Measurements from ENCODE around the gene TP53BP2.
"Not testable (repeated sequence)": the region's sequence is repeated elsewhere in the genome, so short reads cannot be mapped to it uniquely, and the experiment has no call there.

The TP53BP2 gene

DNA sequence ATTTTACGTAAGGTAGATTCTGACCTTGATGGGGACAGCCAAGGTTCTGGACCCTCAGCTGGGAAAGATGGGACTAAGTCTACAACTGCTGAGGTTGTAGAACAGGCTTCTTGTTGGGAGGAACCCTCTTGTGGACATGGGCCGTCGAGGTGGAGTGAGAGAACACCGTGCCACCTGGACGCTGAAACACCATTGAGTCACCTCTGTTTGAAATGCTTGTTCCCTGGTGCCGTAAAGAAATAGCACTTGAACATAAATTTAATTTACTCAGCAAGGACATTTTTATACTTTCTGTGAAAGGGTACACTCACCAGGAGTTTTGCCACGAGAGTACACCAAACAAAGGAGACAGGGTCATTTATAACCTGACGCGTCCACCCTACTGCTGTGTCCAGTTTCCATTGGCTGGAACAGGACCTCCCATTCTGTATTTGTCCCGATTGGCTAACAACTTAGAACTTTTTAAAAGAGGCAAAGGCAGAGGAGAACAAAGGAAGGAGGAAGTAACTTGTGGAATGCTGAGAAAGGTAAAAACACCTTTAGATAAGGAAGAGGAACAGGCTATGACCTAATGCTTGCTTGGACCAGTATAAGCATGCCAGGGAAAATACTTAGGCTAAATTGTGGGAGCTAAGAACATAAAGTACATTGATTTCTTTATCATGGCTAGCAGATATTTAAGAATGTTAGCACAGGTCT lies 105.6 kb downstream of the TP53BP2 start:
- not testable (repeated sequence) for DNase-seq (ENCODE audit: low spot score)

DNA sequence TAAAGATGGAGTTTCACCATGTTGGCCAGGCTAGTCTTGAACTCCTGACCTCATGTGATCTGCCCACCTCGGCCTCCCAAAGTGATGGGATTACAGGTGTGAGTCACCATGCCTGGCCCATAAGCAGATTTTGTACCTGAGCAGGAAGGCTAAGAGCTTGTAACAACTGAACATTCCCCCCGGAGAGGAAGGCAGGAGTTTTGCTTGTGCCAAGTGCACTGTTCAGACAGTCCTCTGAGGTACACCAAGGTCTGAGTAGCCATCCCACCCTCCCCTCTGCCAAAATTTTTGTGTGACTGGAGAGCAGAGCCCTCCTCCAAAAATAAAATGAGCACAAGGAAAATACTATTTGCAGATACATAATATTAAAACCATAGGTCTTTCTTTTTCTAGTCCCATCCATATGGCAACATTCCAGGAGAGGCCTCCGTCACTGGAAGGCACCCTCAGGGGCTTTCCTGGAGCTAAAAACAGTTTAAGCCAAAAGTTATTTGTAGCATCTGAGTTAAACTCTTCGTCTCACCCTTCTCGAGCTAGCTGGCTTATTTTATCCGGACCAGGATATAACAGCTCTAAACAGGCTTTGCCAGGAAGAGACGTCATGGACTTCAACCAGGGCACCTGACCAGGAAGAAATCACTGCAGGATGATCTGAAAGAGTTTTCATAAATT lies 106.2 kb downstream of the TP53BP2 start:
- no peak for DNase-seq (ENCODE audit: low spot score)

DNA sequence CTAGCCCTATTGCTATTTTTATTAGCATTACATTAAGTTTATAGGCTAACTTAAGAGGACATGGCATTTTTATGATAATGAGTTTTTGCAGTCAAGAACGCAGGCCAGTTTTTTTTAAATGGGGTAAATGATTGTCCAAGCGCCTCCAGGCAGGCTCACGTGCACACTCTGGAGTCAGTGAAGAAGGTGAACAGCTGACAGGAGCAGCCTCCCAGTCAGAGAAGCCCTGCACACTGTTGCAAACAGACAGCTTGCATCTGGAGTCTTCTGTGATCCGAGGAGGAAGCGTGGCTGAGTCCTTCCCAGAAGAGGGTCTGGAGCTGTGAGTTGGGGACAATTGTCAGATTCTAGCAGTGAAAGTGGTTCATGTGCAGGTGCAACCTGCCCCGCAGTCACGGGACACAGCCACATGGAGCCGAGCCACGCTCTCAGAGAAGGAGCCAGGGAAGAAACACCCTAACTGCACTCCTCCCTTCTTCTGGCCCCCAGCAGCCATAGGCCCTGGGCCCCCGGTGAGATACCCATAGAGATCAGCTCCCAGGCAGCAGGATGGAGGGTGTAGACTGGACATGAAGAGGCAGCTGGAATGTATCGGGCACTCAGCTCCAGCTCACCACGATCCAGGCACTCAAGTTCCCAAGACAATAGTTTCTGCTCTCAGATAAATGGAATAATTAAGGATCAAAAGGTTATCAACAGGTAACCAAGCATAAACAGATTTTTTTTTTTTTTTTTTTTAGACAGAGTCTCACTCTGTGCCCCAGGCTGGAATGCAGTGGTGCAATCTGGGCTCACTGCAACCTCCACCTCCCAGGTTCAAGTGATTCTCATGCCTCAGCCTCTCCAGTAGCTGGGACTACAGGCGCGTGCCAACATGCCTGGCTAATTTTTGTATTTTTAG lies 107.0 kb downstream of the TP53BP2 start:
- DNase-seq (ENCODE audit: low spot score) = no peak

DNA sequence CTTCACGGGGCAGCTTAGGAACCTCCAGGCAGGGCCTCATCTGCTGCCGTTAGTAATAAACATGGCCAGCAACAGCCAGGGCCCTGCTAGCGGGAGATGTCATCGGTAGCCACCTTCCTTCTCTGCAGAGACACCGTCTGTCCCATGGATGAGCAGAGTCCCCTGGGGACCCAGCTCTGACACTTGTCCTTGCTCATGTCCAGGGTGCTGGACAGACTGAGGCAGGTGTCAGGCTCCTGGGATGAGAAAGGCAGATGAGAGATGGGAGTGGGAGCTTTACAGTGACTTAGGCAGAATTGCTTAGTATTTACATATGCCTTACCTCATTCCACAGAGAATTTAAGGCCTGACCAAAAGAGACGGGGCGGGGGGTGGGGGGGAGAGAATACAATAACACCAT lies 108.4 kb downstream of the TP53BP2 start:
- no peak for DNase-seq (ENCODE audit: low spot score)

DNA sequence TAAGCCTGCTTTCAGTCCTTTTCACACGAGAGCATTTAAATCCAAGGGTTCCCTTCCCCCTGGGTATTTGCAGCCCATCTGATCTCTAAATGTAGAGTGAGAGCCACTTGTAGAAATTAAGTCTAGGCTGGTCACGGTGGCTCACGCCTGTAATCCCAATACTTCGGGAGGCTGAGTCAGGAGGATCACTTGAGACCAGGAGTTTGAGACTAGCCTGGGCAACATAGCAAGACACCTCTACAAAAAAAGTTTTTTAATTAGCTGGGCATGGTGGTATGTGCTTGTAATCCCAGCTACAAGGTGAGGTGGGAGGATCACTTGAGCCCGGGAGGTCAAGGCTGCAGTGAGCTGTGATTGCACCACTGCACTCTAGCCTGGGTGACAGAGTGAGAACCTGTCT lies 109.1 kb downstream of the TP53BP2 start:
- not testable (repeated sequence) for DNase-seq (ENCODE audit: low spot score)

DNA sequence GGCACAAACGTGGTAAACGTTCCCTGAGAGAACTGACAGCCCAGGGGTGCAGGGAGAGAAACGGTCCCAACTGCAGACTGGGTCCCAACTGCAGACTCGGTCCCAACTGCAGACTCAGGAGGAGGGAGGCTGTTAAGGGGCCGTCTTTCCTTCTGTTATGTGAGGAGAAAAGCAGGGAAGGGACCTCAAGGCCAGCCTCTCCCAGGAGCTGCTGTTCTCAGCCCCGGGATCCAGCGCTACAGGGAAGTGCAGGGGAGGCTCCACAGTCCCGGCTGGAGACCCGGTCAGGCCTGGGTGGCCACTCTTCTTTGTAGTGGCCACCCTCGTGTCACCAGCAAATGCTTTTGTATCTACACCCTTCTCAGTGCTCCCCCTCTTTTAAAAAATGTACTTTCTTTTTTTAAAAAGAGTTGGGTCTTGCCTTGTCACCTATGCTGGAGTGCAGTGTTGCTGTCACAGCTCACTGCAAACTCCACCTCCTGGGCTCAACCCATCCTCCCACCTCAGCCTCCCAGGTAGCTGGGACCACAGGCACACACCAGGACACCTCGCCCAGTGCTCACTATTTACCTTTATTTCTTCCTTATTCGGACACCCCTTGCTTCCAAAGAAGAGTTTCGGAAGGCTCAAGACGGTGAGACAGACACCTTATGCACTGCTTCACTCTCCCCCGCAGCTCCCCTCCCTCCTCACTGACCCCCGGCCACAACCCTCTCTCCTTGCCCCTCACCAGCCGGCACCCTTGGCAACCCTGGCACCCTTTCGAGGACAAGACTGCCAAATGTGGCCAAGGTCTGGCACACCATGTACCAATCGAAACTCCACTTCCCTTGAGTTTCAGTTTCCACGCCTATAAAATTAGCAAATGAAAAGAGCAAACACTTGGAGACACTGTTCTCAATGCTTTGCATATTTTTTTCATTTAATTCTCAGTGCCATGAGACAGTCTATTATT lies 111.6 kb downstream of the TP53BP2 start:
- no peak for DNase-seq (ENCODE audit: low spot score)

DNA sequence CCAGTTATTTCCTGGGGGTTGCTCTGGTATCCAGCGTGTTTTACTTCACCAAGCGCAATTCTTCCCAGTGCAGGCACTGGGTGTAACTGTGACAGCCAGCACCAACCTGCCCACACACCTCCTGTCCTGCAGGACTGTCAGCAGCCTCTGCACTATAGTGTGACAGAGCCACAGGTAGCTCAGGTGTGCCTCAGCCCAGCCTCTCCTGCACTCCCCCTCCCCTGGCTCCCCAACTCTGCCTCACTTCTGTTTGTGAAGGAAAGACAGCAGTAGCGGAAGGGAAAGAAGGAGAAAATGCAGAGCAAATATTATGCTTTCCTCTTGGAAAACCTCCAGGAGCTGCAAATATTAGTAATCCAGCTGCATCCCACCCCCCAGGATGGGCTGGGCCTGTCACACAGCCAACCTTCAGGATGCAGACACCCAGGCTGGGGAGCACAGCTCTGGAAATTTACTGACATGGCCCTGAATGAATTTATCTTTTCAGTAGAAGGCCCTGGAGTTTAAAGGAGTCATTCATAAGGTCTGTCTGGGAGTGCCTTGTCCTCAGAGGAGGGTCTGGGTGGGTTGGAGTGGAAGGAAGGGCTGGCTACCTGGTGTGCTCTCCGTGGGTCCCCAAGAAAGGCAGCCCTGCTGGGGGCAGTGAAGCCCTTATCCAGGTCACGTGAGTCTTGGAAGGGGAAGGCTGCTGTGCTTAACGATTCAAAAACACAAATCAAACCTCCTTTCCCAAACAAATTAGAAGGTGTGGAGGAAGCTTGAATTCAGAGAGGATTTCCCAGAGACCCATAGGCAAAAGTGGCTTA lies 112.6 kb downstream of the TP53BP2 start:
- DNase-seq (ENCODE audit: low spot score) = no peak

DNA sequence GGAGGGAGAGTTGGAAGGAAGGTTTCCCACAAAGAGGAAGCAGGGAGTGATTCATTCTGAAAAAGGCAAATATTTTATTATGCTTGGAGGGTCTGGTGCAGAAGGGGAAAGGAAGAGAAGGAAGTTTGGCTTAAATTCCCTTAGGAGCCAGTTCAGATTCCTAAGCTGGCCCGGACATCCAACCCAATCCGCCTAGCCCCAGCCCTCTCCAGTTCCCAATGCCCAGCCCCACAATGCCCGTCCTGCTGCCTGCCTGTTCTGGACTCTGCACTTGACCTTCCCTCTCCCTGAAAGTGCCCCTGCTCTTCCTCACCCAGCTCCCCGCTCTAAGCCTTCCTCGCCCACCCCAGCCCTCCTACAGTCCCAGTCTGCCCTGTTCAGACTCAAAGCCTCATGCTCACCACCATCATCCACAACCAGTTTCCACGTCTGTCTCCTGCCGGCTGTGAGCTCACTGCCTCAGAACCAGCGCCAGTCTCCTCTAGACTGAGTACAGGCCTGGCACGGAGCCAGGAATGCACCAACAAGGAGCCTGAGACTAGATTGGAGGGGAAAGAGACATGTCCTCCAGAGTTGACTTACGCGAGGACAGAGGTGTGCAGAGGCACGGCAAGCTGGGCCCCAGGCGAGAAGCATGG lies 114.5 kb downstream of the TP53BP2 start:
- peak; percentile 63 for DNase-seq (ENCODE audit: low spot score)

DNA sequence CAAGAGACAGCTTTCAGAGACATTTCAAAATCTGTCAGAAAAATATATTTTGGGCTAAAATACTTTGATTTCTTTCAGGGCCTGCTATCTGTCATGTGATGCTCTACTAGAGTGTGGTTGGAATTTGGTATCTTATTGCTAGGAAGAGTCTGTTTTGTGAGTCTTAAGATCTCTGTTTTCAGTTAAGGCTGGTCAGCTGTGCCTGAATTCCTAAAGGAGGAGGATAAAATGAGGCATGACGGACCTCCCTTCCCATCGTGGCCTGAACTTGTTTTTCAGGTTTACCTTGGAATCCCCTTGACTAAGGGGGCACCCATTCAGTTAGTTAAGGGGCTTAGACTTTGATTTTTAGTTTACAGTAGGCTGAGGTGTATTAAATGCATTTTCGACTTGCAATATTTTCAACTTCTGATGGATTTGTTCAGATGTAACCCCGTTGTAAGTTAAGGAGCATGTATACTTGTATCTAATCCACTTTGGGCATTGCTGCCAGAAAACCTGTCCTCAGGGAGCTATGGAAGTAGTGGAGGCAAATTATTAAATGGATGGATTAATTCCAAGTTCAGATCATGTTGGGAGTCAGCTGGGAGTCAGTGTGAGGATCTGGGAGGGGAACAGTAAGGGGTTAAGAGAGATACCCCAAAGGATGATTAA lies 115.1 kb downstream of the TP53BP2 start:
- DNase-seq (ENCODE audit: low spot score) = no peak

DNA sequence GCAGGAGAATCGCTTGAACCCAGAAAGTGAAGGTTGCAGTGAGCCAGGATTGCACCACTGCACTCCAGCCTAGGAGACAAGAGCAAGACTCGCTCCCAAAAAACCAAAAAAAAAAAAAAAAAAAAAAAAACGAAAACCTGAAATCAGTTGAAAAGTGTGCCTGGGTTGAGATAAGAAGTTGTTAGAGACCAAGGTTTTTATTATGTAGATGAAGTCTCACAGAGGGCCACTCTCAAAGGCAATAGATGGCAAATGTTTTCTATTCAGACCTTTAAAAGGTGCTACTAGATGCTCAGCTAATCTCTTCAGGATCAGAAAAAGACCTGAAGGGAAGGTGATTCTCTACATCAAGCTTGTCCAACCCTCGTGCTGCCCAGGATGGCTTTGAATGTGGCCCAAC lies 115.8 kb downstream of the TP53BP2 start:
- no peak for DNase-seq (ENCODE audit: low spot score)
